Dermis microvascular lymphatic vessel endothelial cell (primary cell): ENCODE measurements around the gene THSD1. TPM values are rescaled to one million over a fixed set of nuclear protein-coding genes. Genes with fewer than 3 reads are reported as not detected.
A peak's percentile ranks its signal among the peaks of the same experiment; 100 is the strongest.
"Not testable (repeated sequence)": the region's sequence is repeated elsewhere in the genome, so short reads cannot be mapped to it uniquely, and the experiment has no call there.

Experiments
- DNase-seq, 2 donors: peaks; one replicate each; pipeline versions ENCODE4 v3.0.0 to v3.0.0-alpha.2; 2010; ENCODE audit warnings: low read depth in 2 of 2
- total RNA-seq: library from RNA; depleted of rRNA; stranded (reverse); fragments of >200 nt; gene quantifications from 2 replicates; pipeline ENCODE4 v1.2.1, GENCODE V29; 2014

THSD1 gene
- total RNA-seq, 1 donor from 2014 or later, result 41.3 TPM

DNA sequence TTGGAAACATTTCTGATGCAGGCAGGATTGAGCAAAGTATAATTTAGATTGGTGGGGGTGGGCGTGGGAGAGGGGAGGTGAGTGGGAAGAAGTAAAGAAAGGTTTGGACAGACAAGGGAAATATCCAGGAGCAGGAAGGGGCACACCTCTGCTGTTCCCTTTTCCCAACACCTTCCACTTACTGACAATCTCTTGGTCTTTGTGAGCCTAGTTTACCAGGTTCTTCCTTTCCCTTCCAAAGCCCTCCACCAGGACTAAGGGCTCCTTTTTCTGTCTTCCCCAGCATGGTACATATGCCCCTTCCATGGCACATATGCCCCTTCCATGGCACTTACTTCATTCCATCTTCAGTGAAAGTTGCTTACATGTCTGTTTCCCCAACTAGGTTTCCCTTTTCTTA lies 6.2 kb upstream of the THSD1 start:
- no peak for DNase-seq

DNA sequence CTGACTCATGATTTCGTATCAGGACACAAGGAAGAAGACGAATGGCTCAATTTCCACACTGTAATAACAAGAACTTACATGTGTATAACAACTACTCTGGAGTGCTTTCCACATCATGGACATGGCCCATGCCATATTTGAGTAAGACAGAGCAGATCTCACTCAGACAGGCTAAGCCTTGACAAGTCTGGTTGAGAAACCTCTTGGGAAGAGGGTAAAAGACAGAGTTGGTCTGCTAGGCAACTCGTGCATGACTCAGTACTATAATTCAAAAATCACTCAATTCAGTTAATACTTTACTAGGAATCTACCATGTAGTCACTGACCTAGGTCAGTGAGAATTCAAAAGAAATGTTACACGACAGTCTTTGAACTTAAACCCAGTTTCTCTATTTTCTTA lies 5.7 kb upstream of the THSD1 start:
- no peak for DNase-seq

GRCh38 chr13:52408071-52408658 lies 2.2 kb upstream of the THSD1 start:
- not testable (repeated sequence) for DNase-seq

DNA sequence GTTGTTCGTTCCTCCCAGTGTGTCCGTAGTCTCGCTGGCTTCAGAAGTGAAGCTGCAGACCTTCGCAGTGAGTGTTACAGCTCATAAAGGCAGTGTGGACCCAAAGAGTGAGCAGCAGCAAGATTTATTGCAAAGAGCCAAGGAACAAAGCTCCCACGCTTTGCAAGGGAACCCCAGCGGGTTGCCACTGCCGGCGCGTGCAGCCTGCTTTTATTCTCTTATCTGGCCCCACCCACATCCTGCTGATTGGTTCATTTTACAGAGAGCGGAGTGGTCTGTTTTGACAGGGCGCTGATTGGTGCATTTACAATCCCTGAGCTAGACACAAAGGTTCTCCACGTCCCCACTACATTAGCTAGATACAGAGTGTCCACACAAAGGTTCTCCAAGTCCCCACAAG lies 1.5 kb upstream of the THSD1 start:
- not testable (repeated sequence) for DNase-seq

- DNase-seq, result no peak
Observed at GRCh38 chr13:52406629-52407028, 657 bp upstream of the THSD1 start.

DNA sequence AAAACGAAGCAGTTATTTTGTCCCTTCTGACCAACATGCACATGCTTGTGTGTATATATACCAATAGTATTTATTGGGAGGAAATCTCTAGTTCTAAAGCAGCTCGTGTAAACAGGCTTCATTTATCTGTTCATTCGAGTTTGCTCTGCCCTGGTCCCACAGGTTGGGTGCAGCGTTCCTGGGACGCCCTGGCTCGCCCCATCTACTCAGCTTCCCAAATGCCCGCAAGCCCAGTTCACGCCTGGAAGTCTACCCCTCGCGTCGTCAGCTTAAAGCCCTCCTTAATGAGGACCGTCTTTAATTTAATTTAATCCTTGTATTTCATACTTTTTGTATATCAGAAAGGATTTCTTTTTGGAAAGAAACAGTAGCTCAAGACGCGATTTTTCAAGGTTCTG lies 604 bp downstream of the THSD1 start:
- DNase-seq, result peak in 1 of 2 donors; percentile 5

GRCh38 chr13:52399708-52400107 lies 6.3 kb downstream of the THSD1 start:
- peak in 1 of 2 donors; percentile 70 for DNase-seq

DNA sequence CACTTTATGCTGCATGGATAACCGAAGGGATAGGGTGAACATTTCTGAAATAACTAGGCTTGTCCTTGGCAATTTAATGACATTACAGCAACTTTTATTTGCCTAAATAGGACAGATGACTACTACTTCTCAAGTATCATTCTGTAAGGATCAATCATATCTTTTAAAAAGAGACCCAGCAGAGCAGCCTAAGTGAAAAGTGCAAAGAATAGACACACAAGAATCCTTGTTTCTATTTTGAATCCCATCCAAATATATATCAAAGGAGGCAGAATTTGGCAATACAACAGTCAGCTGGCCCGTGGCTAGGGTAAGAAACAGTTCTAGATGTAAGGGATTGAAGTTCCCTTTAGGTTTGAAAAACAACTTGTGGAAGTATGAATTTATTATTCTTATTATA lies 6.9 kb downstream of the THSD1 start:
- no peak for DNase-seq

- DNase-seq, result no peak
Observed at GRCh38 chr13:52395704-52396103, 10.3 kb downstream of the THSD1 start.

GRCh38 chr13:52394586-52394985 lies 11.4 kb downstream of the THSD1 start:
- DNase-seq, result no peak

DNA sequence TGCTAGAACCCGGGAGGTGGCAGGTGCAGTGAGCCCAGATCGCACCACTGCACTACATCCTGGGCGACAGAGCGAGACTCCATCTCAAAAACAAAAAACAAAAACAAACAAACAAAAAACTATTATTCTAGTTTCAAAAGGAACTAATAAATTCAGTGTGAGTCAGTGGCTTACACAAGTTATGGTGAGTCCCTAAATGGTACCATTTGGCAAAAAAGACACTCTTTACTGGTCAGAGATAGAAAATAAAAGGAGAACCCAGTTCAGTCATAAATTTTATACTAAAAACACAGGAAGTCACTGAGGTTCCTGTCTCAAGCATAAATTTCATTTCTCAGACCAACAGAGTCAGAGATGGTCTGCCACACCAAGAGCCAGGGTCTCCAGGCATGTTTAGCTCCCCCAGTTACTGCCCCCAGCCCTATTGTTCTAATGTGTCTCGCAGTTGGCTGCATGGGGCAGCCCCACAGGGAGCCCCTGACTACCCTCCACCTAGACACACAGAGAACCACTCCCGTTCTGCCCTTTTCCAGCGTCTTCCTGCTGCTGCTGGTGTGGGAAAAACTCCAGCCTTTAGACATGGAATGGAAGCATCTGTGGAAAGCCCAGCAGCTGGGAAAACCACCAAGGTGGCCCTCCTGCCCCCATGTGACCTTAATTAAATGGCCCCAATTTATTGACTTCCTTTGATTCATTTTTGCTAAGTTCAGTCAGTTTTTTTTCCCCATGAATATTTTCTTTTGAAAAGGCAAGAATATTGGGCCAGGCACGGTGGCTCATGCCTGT lies 12.2 kb downstream of the THSD1 start:
- DNase-seq, result peak in 1 of 2 donors; percentile 83

DNA sequence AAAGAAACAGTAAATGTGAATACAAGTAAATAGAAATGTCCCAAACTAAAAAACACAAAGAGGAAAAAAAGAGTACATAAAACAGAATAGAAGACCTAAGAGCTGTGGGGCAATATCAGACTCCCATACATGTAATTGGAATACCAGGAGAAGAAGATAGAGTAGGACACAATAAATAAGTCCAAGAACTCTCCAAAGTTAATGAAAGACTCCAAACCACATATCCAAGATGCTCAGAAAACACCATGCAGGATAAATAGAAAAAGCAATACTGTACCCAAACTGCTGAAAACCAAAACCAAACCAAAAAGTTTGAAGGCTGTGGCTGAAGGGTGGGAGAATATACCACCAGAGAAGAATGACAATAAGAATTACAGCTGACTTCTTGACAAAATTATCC lies 18.3 kb downstream of the THSD1 start:
- DNase-seq, result no peak

GRCh38 chr13:52385870-52386269 lies 20.1 kb downstream of the THSD1 start:
- peak in 1 of 2 donors; percentile 18 for DNase-seq

GRCh38 chr13:52383366-52383765 lies 22.6 kb downstream of the THSD1 start:
- peak; percentile 56 to 70 for DNase-seq

GRCh38 chr13:52378312-52378711 lies 27.7 kb downstream of the THSD1 start:
- no peak for DNase-seq

GRCh38 chr13:52377898-52378297 lies 28.1 kb downstream of the THSD1 start:
- peak; percentile 64 to 81 for DNase-seq

- peak in 1 of 2 donors; percentile 11 for DNase-seq
Observed at GRCh38 chr13:52374873-52375411, 31.0 kb downstream of the THSD1 start.

DNA sequence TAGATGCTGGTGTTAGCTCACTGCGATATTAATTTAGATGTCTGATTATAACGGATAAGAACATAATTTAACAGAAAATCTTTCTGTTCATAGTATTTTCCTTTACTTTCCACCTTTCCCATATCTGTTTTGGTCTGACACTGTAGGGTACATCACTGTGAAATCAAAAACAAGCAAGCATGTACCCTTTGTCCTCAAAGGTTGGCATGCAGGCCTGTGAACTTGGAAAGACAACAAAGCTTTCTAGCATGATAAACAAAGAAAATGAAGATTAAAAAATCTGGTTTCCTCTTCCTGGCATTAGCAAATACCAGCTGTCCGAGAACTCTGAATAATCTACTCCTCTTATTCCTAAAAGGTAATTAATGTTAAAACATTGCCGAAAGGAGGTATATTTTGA lies 31.6 kb downstream of the THSD1 start:
- peak; percentile 81 to 86 for DNase-seq

GRCh38 chr13:52373277-52373676 lies 32.7 kb downstream of the THSD1 start:
- peak in 1 of 2 donors; percentile 33 for DNase-seq

DNA sequence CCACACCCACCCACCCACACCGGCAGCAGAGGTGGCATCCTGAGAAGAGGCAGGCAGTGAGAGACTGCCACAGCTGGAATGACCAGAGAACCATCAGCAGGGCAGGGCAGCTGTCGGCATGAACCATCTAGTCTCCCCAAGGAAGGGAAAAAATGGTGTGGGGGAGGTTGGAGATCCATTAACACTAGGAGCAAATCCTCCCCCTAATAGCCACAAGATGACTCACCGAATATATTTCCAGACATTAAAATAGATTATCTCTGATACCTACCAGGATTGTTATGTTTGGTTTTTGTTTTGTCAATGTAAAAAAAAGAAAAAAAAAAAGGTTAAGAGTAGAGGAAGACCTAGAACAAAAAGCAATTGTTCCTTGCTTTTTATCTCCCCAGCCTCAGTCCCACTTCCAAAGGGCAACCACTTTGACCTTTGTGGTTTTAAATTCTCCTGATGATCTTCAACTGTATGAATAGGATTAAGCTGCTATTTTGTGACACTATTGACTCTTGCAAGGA lies 34.2 kb downstream of the THSD1 start:
- peak in 1 of 2 donors; percentile 84 for DNase-seq

- no peak for DNase-seq
Observed at GRCh38 chr13:52366291-52366690, 39.7 kb downstream of the THSD1 start.

DNA sequence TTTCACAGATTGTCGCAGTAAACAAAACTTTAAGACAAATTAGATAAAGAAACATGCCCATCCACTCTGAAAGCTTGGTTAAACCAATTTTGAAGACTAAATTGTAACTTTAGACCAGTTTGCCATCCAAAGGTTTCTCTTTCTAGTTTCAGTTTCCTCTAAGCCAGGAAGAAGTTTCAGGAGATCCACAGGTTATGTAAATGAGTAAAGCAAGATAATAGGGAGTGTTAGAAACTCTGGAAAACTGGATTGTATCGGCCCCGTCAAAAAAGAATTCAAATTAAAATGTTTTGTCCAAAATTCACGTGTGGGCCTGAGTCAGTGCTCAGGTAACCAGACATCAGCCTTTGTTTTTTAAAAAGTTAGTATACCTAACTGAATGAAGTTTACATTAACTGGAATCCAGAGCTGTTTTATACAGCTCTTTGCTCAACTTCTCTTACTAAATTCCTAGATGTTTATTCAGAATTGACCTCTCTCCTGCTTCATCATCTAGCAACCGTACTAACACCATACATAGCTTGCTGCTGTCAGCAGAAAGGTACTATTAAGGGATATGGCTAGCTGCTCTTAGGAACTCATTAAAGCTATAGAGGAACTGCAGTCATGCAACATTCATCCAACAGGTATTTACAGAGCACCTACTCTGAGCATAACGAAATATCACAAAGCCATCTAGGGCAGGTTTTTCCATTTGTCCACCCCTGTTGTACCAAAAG lies 43.6 kb downstream of the THSD1 start:
- not testable (repeated sequence) for DNase-seq
